Thoracic aorta (tissue), 2 donors: ENCODE results near the gene RSL24D1. TPM values are rescaled to one million over a fixed set of nuclear protein-coding genes. Genes with fewer than 3 reads are reported as not detected.
"Not testable (repeated sequence)": the region's sequence is repeated elsewhere in the genome, so short reads cannot be mapped to it uniquely, and the experiment has no call there.

Experiments
- ATAC-seq: fragments of 150-250 bp; one replicate; pipeline ENCODE4 v1.8.0; 2017; ENCODE audit warnings: low read depth; ENCODE audit not compliant: insufficient number of reproducible peaks, low FRiP score
- DNase-seq: peaks from one replicate; pipeline ENCODE4 v3.0.0-alpha.2; 2020; ENCODE audit warnings: low spot score
- H3K27ac ChIP-seq, 2 donors: fragments of 200-600 bp; sonication (generic); 1 replicate in 1 of 2; 2 replicates in 1 of 2; pipeline ENCODE4 v1.5.1; 2016; ENCODE audit warnings: mild to moderate bottlenecking in 2 of 2, moderate library complexity in 2 of 2
- H3K27me3 ChIP-seq: fragments of 200-600 bp; sonication (generic); replicated peaks from 2 replicates; pipeline ENCODE4 v1.6.0; 2016; ENCODE audit warnings: mild to moderate bottlenecking; ENCODE audit not compliant: insufficient read depth
- H3K36me3 ChIP-seq: fragments of 200-600 bp; sonication (generic); one replicate; pipeline ENCODE4 v1.5.1; 2016
- H3K4me1 ChIP-seq, 2 donors: fragments of 200-600 bp; sonication (generic); 1 replicate in 1 of 2; 2 replicates in 1 of 2; pipeline versions ENCODE4 v1.5.1 to v1.6.0; 2016; ENCODE audit warnings: low read depth in 2 of 2, mild to moderate bottlenecking in 1 of 2; ENCODE audit not compliant: control insufficient read depth in 1 of 2
- H3K4me3 ChIP-seq: fragments of 200-600 bp; sonication (generic); 2 replicates; pipeline ENCODE4 v1.5.1; 2016; ENCODE audit warnings: mild to moderate bottlenecking
- H3K9me3 ChIP-seq: fragments of 200-600 bp; sonication (generic); 2 replicates; pipeline ENCODE4 v1.5.1; 2016
- total RNA-seq, 2 donors: library from RNA; depleted of rRNA; stranded (reverse); fragments of >200 nt; gene quantifications; one replicate each; pipeline versions ENCODE4 v1.1.0 to v1.2.3, GENCODE V29; 2016
- TF ChIP-seq, protein P1 (sequence below): fragments of 200-600 bp; sonication (generic); IDR thresholded peaks from one replicate; pipeline ENCODE4 v1.5.1; 2019; ENCODE audit warnings: antibody characterized with exemption

The RSL24D1 gene
- total RNA-seq, 2 donors from 2014 or later, result 34.9 to 85.5 TPM

DNA sequence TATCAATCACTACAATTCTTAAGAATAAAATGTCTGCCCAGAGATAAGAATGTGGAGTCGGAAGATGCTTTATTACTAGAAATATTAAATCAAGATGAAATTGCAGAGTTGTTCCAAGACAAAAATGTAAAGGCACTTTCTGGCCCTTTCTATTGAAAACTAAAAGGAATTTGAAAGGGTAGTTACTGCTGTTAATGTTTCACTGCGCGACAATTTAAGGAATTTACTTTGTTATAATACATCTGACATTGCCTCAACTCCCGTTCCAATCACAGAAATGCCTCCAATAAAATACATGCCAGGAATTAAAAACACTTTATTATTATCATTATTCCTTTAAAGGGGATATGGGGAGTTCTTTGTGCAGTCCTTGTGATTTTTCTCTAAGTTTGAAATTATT, 26.4 kb downstream of the RSL24D1 start:
- Histone ChIP-seq H3K36me3 (no peaks in the 10 kb centered on the region), H3K4me1 (no peaks in the 10 kb centered on the region), H3K27me3 (no peaks in the 10 kb centered on the region), H3K4me3 (no peak overlapping the region), H3K9me3 (no peaks in the 10 kb centered on the region), H3K27ac (no peak overlapping the region)
- DNase-seq (no peak), ATAC-seq (no peak)
- TF ChIP-seq, protein P1, sequence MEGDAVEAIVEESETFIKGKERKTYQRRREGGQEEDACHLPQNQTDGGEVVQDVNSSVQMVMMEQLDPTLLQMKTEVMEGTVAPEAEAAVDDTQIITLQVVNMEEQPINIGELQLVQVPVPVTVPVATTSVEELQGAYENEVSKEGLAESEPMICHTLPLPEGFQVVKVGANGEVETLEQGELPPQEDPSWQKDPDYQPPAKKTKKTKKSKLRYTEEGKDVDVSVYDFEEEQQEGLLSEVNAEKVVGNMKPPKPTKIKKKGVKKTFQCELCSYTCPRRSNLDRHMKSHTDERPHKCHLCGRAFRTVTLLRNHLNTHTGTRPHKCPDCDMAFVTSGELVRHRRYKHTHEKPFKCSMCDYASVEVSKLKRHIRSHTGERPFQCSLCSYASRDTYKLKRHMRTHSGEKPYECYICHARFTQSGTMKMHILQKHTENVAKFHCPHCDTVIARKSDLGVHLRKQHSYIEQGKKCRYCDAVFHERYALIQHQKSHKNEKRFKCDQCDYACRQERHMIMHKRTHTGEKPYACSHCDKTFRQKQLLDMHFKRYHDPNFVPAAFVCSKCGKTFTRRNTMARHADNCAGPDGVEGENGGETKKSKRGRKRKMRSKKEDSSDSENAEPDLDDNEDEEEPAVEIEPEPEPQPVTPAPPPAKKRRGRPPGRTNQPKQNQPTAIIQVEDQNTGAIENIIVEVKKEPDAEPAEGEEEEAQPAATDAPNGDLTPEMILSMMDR, result no peak

DNA sequence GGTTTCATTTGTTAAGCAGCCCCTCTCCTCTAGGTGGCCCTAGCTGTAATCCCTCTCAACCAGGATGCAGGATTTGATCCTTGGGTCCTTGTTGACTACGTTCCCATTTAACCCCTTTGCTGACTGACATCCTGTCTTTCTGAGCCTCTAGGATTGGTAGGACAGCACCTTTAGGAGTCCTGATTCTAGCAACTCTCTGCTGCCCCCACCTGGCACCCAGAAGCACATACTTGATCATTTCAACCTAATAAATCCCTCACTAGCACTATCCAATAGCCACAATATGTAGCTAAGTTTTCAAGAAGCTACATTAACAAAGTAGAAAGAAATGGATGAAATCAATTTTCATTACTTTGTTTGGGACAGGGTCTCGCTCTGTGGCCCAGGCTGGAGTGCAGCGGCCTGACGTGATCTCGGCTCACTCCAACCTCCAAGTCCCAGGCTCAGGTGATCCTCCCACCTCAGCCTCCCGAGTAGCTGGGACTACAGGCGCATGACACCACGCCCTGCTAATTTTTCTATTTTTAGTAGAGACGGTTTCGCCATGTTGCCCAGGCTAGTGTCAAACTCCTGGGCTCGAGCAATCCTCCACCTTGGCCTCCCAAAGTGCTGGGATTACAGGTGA, 28.3 kb downstream of the RSL24D1 start:
- TF ChIP-seq, protein P1, result peak; percentile 70

DNA sequence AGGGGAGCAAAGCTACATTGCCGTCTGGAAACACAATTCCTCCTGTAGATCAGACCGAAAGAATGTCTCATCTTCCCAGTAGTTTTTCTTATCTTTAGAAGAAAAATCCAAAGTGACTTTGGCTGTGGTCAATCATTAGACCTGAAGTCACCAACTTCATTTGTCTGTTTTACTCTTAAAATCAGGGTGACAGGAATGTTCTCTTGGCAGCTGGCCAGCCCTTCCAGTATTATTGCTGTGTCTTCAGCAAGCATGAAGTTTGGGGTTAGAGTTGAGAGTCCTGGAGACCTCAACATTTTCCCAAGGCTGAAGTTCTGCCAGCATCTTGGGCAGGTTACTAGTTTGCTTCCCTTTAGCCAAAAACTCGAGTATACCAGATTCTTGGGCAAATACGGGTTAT, 32.5 kb downstream of the RSL24D1 start:
- H3K36me3 ChIP-seq, result no peaks in the 10 kb centered on the region
- TF ChIP-seq, protein P1, result no peak

More for the DNA sequence above, 28.3 kb downstream of the RSL24D1 start:
- ATAC-seq (no peak), DNase-seq (no peak)
- Histone ChIP-seq H3K9me3 (no peaks in the 10 kb centered on the region), H3K27ac (no peak overlapping the region), H3K4me1 (no peaks in the 10 kb centered on the region), H3K4me3 (no peak overlapping the region), H3K36me3 (no peaks in the 10 kb centered on the region), H3K27me3 (no peaks in the 10 kb centered on the region)

DNA sequence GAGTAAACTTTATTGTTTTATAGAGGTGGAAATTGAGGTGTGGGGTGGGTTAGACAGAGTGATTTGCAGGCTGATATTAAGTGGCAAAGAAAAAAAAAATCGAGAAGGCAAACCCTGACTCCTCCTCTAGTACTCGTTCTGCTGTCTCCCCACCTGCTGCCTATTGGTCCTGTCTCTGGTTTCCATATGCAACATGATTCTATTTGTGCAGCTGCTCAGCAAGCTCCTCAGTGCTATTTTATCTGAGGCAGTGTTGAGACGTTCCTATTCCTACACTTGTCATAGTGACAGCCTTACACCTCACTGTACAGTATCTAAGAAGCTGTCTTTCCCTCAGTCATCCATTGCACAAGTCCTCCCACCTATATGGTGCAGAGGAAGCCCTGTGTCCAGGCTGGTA, 45.1 kb downstream of the RSL24D1 start:
- no peak for DNase-seq
- no peaks in the 10 kb centered on the region for H3K4me1 ChIP-seq
- no peaks in the 10 kb centered on the region for H3K36me3 ChIP-seq
- no peak overlapping the region for H3K4me3 ChIP-seq
- TF ChIP-seq, protein P1, result no peak
- no peaks in the 10 kb centered on the region for H3K27me3 ChIP-seq
- H3K27ac ChIP-seq, result no peak overlapping the region
- no peaks in the 10 kb centered on the region for H3K9me3 ChIP-seq
- ATAC-seq, result no peak

More for the DNA sequence above, 32.5 kb downstream of the RSL24D1 start:
- Histone ChIP-seq H3K27ac (no peak overlapping the region), H3K27me3 (no peaks in the 10 kb centered on the region), H3K4me3 (no peak overlapping the region), H3K9me3 (no peaks in the 10 kb centered on the region), H3K4me1 (no peaks in the 10 kb centered on the region)
- no peak for ATAC-seq
- no peak for DNase-seq

DNA sequence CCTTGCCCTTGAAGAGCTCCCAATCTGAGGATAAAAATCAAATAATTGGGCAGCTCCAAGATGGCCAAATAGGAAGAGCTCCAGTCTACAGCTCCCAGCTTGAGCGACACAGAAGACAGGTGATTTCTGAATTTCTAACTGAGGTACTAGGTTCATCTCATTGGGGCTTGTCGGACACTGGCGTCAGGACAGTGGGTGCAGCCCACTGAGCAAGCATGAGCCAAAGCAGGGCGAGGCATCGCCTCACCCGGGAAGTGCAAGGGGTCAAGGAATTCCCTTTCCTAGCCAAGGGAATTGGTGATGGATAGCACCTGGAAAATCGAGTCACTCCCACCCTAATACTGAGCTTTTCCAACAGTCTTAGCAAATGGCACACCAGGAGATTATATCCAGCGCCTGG, 53.6 kb downstream of the RSL24D1 start:
- ATAC-seq, H3K27ac ChIP-seq, H3K36me3 ChIP-seq, H3K4me3 ChIP-seq, H3K4me1 ChIP-seq, H3K27me3 ChIP-seq, DNase-seq, H3K9me3 ChIP-seq: not testable (repeated sequence)

DNA sequence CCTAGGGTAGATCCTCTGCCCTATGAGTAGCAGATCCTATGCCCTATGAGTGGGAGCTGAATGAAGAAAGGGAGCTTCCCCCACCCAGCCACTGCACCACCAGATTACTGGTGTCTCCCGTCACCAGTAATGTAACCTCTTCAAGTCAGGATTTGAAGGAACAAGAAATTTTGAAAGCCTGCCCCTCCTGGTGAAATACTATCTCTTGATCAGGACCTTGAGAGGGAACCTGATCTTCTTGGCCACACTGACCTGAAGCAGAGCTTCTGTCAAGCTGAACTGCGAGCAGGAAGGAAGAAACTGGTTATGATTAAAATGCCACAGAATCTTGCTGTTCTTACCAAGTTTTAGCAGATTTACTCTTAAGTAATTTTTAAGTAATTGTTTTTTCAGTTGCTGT, 62.8 kb downstream of the RSL24D1 start:
- peaks cover 6% of the 10 kb centered on the region for H3K9me3 ChIP-seq
- TF ChIP-seq, protein P1, result no peak
- no peaks in the 10 kb centered on the region for H3K27me3 ChIP-seq
- no peak overlapping the region for H3K4me3 ChIP-seq
- no peak for DNase-seq
- ATAC-seq, result no peak
- no peak overlapping the region for H3K27ac ChIP-seq
- no peaks in the 10 kb centered on the region for H3K4me1 ChIP-seq
- no peaks in the 10 kb centered on the region for H3K36me3 ChIP-seq
